Gastroesophageal sphincter (tissue), 4 donors: ENCODE data around the gene PSMD3. TPM values are rescaled to one million over a fixed set of nuclear protein-coding genes. Genes with fewer than 3 reads are reported as not detected.
"Not testable (repeated sequence)": the region's sequence is repeated elsewhere in the genome, so short reads cannot be mapped to it uniquely, and the experiment has no call there.

Experiments
- ATAC-seq: fragments of 150-250 bp; one replicate; pipeline ENCODE4 v1.9.1; 2016; ENCODE audit warnings: mild to moderate bottlenecking, moderate library complexity
- H3K27ac ChIP-seq, 4 donors: fragments of 200-600 bp; sonication (generic) in 3 of 4; 1 replicate in 3 of 4; 2 replicates in 1 of 4; pipeline ENCODE4 v1.5.1; 2016 to 2019
- H3K27me3 ChIP-seq: fragments of 200-600 bp; sonication (generic); one replicate; pipeline ENCODE4 v1.5.1; 2019
- H3K36me3 ChIP-seq, 2 donors: fragments of 200-600 bp; sonication (generic); one replicate each; pipeline ENCODE4 v1.5.1; 2019; ENCODE audit warnings: control low read depth in 1 of 2
- H3K4me1 ChIP-seq, 3 donors: fragments of 200-600 bp; sonication (generic); 1 replicate in 2 of 3; 2 replicates in 1 of 3; pipeline ENCODE4 v1.5.1; 2016 to 2019; ENCODE audit warnings: control low read depth in 2 of 3
- H3K4me3 ChIP-seq, 2 donors: fragments of 200-600 bp; sonication (generic); one replicate each; pipeline ENCODE4 v1.5.1; 2019; ENCODE audit warnings: mild to moderate bottlenecking in 1 of 2, moderate library complexity in 1 of 2
- H3K9me3 ChIP-seq, 3 donors: fragments of 200-600 bp; sonication (generic); one replicate each; pipeline ENCODE4 v1.5.1; 2017 to 2019; ENCODE audit warnings: control low read depth in 2 of 3
- EP300 ChIP-seq: sonication (generic); formaldehyde crosslinking; IDR thresholded peaks from one replicate; pipeline ENCODE4 v1.6.1; 2017; ENCODE audit warnings: antibody characterized with exemption, mild to moderate bottlenecking
- POLR2A ChIP-seq, 2 donors: fragments of 450-650 bp; IDR thresholded peaks; one replicate each; pipeline ENCODE4 v1.6.1; 2017; ENCODE audit warnings: antibody characterized with exemption in 2 of 2, mild to moderate bottlenecking in 2 of 2, moderate library complexity in 1 of 2
- POLR2AphosphoS5 ChIP-seq: sonication (generic); formaldehyde crosslinking; IDR thresholded peaks from one replicate; pipeline ENCODE4 v1.6.1; 2017; ENCODE audit warnings: antibody characterized with exemption
- WGBS, 2 donors: methylation state at CpG; one replicate each; pipeline ENCODE4 v1.1.5; 2018; ENCODE audit warnings: low coverage in 1 of 2; 5-methylcytosine and 5-hydroxymethylcytosine counted together
- total RNA-seq, 4 donors: library from RNA; depleted of rRNA; stranded (reverse); fragments of >200 nt; gene quantifications; one replicate each; pipeline ENCODE4 v1.1.0, GENCODE V29; 2016
- TF ChIP-seq, protein P1 (sequence below), 4 experiments: fragments of 200-600 bp in 2 of 4; fragments of 450-650 bp in 2 of 4; sonication (generic) in 1 of 4; IDR thresholded peaks; one replicate each; pipeline ENCODE4 v1.5.1; 2017 to 2019; ENCODE audit warnings: antibody characterized with exemption in 4 of 4, mild to moderate bottlenecking in 2 of 4, moderate library complexity in 2 of 4

PSMD3 gene
- total RNA-seq, 4 donors from 2014 or later, result 65.1 to 105 (median 78.8) TPM

DNA sequence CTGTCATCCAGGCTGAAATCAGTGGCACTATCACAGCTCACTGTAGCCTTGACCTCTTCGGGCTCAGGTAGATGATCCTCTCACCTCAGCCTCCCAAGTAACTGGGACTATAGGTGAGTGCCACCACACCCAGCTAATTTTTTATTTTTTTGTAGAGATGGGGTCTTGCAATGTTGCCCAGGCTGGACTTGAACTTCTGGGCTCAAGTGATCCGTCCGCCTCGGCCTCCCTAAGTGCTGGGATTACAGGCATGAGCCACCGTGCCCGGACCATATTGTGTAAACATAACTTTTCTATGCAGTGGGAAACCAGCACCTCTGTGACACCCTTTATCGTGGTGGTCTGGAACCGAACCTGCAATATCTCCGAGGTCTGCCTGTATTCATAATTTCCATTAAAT, 23.5 kb downstream of the PSMD3 start:
- Histone ChIP-seq H3K4me3 (no peak overlapping the region), H3K27me3 (no peaks in the 10 kb centered on the region), H3K9me3 (no peaks in the 10 kb centered on the region), H3K27ac (no peak overlapping the region), H3K4me1 (no peaks in the 10 kb centered on the region), H3K36me3 (no peaks in the 10 kb centered on the region)
- no peak for TF ChIP-seq POLR2A (IDR thresholded peaks at IDR 0.05)
- TF ChIP-seq, protein P1, sequence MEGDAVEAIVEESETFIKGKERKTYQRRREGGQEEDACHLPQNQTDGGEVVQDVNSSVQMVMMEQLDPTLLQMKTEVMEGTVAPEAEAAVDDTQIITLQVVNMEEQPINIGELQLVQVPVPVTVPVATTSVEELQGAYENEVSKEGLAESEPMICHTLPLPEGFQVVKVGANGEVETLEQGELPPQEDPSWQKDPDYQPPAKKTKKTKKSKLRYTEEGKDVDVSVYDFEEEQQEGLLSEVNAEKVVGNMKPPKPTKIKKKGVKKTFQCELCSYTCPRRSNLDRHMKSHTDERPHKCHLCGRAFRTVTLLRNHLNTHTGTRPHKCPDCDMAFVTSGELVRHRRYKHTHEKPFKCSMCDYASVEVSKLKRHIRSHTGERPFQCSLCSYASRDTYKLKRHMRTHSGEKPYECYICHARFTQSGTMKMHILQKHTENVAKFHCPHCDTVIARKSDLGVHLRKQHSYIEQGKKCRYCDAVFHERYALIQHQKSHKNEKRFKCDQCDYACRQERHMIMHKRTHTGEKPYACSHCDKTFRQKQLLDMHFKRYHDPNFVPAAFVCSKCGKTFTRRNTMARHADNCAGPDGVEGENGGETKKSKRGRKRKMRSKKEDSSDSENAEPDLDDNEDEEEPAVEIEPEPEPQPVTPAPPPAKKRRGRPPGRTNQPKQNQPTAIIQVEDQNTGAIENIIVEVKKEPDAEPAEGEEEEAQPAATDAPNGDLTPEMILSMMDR (IDR thresholded peaks at IDR 0.05), result no peak
- no peak for TF ChIP-seq EP300
- no peak for TF ChIP-seq POLR2AphosphoS5
- 80 to 89% methylated on average over 8 to 9 of the region's 9 CpGs for WGBS, 2 donors
- ATAC-seq, result no peak

DNA sequence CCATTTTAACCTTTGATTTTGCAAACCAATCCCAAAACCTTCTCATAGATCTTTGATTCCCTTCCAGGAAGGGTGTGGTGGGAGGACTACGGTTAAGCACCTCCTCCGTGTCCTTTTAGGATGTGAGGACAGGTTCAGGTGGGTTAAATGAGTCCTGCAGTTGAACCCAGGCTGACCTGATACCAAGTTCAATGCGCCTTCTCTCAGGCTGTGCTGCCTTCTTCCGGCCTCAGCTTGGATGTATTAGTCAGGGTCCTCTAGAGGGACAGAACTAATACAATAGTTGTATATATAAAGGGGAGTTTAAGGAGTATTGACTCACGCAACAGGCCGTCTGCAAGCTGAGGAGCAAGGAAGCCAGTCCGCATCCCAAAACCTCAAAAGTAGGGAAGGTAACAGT, 24.1 kb downstream of the PSMD3 start:
- no peak for ATAC-seq
- H3K27me3 ChIP-seq, result no peaks in the 10 kb centered on the region
- no peaks in the 10 kb centered on the region for H3K36me3 ChIP-seq
- TF ChIP-seq POLR2AphosphoS5, result no peak
- TF ChIP-seq, protein P1 (IDR thresholded peaks at IDR 0.05), result no peak
- TF ChIP-seq EP300, result no peak
- no peak for TF ChIP-seq POLR2A (IDR thresholded peaks at IDR 0.05)
- H3K4me1 ChIP-seq, result no peaks in the 10 kb centered on the region
- WGBS, 2 donors, result 90 to 92% methylated on average over 3 to 6 of the region's 7 CpGs
- H3K9me3 ChIP-seq, result no peaks in the 10 kb centered on the region
- no peak overlapping the region for H3K27ac ChIP-seq
- H3K4me3 ChIP-seq, result no peak overlapping the region

DNA sequence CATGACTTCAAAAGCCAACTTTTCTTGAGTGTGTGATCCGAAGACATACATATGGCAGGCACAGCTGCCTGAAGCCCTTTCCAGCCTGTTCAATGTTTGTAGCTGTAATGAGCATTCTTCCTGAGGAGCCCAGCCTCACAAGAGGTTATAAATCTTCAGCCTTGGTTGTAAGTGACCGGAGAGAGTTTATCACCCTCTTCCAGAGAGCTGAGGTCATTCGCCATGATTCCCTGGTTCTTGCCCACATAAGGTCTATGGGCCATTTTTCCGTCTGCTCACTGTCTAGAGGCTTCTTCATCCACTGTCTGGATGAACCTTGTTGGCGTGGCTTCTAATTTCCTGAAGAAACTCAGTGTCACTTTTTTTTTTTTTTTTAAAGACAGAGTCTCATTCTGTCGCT, 24.9 kb downstream of the PSMD3 start:
- Histone ChIP-seq H3K4me3 (no peak overlapping the region), H3K36me3 (no peaks in the 10 kb centered on the region), H3K4me1 (no peaks in the 10 kb centered on the region), H3K27ac (no peak overlapping the region), H3K9me3 (no peaks in the 10 kb centered on the region), H3K27me3 (no peaks in the 10 kb centered on the region)
- TF ChIP-seq EP300, result no peak
- no peak for TF ChIP-seq POLR2AphosphoS5
- TF ChIP-seq, protein P1 (IDR thresholded peaks at IDR 0.05), result no peak
- TF ChIP-seq POLR2A (IDR thresholded peaks at IDR 0.05), result no peak
- 74 to 76% methylated on average over 4 to 6 of the region's 6 CpGs for WGBS, 2 donors
- ATAC-seq, result no peak

- not testable (repeated sequence) for H3K27ac ChIP-seq, ATAC-seq, H3K9me3 ChIP-seq, H3K4me3 ChIP-seq, H3K36me3 ChIP-seq, H3K27me3 ChIP-seq
- peaks cover 0 to 25% (median 6%) of the 10 kb centered on the region in 3 donors for H3K4me1 ChIP-seq
- WGBS, 2 donors, result 100% methylated on average over 1 of the region's 38 CpGs; no CpG with 5 or more reads in 1 of the 2 donors
Measured at GRCh38 chr17:40010946-40011500, 30.4 kb downstream of the PSMD3 start.

- H3K4me3 ChIP-seq, H3K9me3 ChIP-seq, H3K36me3 ChIP-seq, ATAC-seq, H3K27ac ChIP-seq, H3K27me3 ChIP-seq: not testable (repeated sequence)
- H3K4me1 ChIP-seq, result peaks cover 0 to 31% (median 6%) of the 10 kb centered on the region in 3 donors
- 84 to 95% methylated on average over 10 of the region's 22 CpGs for WGBS, 2 donors
Measured at GRCh38 chr17:40012017-40012647, 31.5 kb downstream of the PSMD3 start.

DNA sequence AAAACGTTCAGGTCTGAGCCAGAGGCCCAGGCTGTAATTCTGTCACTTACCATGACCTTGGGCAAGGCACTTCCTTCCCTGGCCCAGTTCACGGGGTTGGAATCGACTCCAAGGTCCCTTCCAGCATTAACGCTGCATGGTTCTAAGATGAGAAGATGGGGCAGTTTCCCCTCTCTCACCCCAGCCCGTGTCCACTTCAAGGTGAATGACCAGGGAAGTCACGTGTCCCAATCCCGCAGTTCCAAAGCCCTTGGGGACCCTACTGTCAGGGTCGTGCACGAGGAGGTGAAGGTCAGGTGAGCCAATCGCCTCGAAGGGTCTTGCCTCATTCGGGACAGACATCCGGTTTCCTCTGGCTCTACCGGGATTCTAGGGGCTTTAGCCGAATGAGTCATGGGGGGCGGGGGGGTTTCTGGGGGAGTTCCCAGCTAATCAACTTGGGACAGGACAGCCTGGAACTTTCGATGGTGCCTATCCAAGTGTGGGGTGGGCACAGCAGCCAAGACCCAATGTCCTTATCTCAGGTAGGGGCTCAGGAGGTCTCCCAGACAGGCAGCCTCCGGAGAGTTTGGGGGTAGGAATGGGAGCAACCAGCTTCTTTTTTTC, 33.9 kb downstream of the PSMD3 start:
- Histone ChIP-seq H3K4me3 (no peak overlapping the region), H3K4me1 (peaks cover 0 to 54% (median 27%) of the 10 kb centered on the region in 3 donors), H3K9me3 (no peaks in the 10 kb centered on the region), H3K27ac (peak overlapping the region in 3 of 4 donors; percentile 57 to 66 (median 61)), H3K36me3 (peaks cover 0 to 3% of the 10 kb centered on the region in 2 donors), H3K27me3 (no peaks in the 10 kb centered on the region)
- no peak for TF ChIP-seq POLR2A (IDR thresholded peaks at IDR 0.05)
- peak; percentile 32 for TF ChIP-seq POLR2AphosphoS5
- WGBS, 2 donors, result 45% methylated on average over 6 of the region's 18 CpGs; no CpG with 5 or more reads in 1 of the 2 donors
- ATAC-seq, result peak; percentile 23
